Spleen (tissue), 7 donors: ENCODE measurements around the gene KCNB1.

ENCODE experiments used
- POLR2A ChIP-seq, 3 donors: fragments of 450-650 bp; IDR thresholded peaks; one replicate each; pipeline ENCODE4 v1.5.1; 2017; ENCODE audit warnings: antibody characterized with exemption in 3 of 3, mild to moderate bottlenecking in 1 of 3
- TF ChIP-seq, protein P1 (sequence below), 11 experiments: fragments of 200-600 bp in 7 of 11; fragments of 450-650 bp in 4 of 11; sonication (generic) in 4 of 11; IDR thresholded peaks in 8 of 11; conservative IDR thresholded peaks in 3 of 11; 1 replicate in 7 of 11; 2 replicates in 4 of 11; pipeline versions ENCODE4 v1.4.0 to v1.8.0; 2016 to 2021; ENCODE audit warnings: antibody characterized with exemption in 11 of 11, inconsistent platforms in 4 of 11, mild to moderate bottlenecking in 1 of 11
- donor health status: DM: no; HTN: no; CAD: no; lungs with moderate emphysema.
- donor health status: DM: no; HTN: no; CAD: no.
- donor health status: DM: no; HTN: no; CAD: no.

- TF ChIP-seq POLR2A (IDR thresholded peaks at IDR 0.05): no peak
- TF ChIP-seq, protein P1, sequence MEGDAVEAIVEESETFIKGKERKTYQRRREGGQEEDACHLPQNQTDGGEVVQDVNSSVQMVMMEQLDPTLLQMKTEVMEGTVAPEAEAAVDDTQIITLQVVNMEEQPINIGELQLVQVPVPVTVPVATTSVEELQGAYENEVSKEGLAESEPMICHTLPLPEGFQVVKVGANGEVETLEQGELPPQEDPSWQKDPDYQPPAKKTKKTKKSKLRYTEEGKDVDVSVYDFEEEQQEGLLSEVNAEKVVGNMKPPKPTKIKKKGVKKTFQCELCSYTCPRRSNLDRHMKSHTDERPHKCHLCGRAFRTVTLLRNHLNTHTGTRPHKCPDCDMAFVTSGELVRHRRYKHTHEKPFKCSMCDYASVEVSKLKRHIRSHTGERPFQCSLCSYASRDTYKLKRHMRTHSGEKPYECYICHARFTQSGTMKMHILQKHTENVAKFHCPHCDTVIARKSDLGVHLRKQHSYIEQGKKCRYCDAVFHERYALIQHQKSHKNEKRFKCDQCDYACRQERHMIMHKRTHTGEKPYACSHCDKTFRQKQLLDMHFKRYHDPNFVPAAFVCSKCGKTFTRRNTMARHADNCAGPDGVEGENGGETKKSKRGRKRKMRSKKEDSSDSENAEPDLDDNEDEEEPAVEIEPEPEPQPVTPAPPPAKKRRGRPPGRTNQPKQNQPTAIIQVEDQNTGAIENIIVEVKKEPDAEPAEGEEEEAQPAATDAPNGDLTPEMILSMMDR (IDR thresholded peaks at IDR 0.05 in 8 of 11, conservative IDR thresholded peaks at IDR 0.05 in 3 of 11): no peak
Measured at GRCh38 chr20:49346682-49347081, 135.8 kb downstream of the KCNB1 start.
